ENCODE results near the gene CST7.
"Not testable (repeated sequence)": the region's sequence is repeated elsewhere in the genome, so short reads cannot be mapped to it uniquely, and the experiment has no call there.

The CST7 gene

GRCh38 chr20:24917797-24918578 lies 31.1 kb upstream of the CST7 start:
- peak; percentile 74 for ATAC-seq
- Mint-ChIP-seq H3K9me3 (peaks cover 3% of the 10 kb centered on the region), H3K27me3 (peaks cover 4% of the 10 kb centered on the region), H3K27ac (peak overlapping the region; percentile 31), H3K4me1 (peaks cover 8% of the 10 kb centered on the region), H3K4me3 (no peak overlapping the region), H3K36me3 (ENCODE audit: low read depth) (peaks cover 4% of the 10 kb centered on the region)
- peak; percentile 63 for DNase-seq

GRCh38 chr20:24918579-24919566 lies 30.2 kb upstream of the CST7 start:
- Mint-ChIP-seq H3K27ac (peak overlapping the region; percentile 31), H3K9me3 (peaks cover 3% of the 10 kb centered on the region), H3K4me1 (peaks cover 8% of the 10 kb centered on the region), H3K27me3 (peaks cover 4% of the 10 kb centered on the region), H3K4me3 (no peak overlapping the region), H3K36me3 (ENCODE audit: low read depth) (peaks cover 4% of the 10 kb centered on the region)
- DNase-seq, result no peak
- ATAC-seq, result no peak

- H3K27ac Mint-ChIP-seq; DNase-seq; ATAC-seq; H3K4me3 Mint-ChIP-seq; H3K9me3 Mint-ChIP-seq; H3K27me3 Mint-ChIP-seq; H3K4me1 Mint-ChIP-seq; H3K36me3 Mint-ChIP-seq (ENCODE audit: low read depth): not testable (repeated sequence)
Measured at GRCh38 chr20:24919665-24920064, 29.4 kb upstream of the CST7 start.

- not testable (repeated sequence) for H3K9me3 Mint-ChIP-seq, H3K27ac Mint-ChIP-seq, ATAC-seq
Measured at GRCh38 chr20:24920706-24921105, 28.4 kb upstream of the CST7 start.

GRCh38 chr20:24929259-24929658 lies 19.8 kb upstream of the CST7 start:
- ATAC-seq; H3K27ac Mint-ChIP-seq; H3K27me3 Mint-ChIP-seq; H3K36me3 Mint-ChIP-seq (ENCODE audit: low read depth); DNase-seq; H3K4me3 Mint-ChIP-seq; H3K9me3 Mint-ChIP-seq: not testable (repeated sequence)
- H3K4me1 Mint-ChIP-seq, result peaks cover 31% of the 10 kb centered on the region

More at GRCh38 chr20:24920706-24921105, 28.4 kb upstream of the CST7 start:
- DNase-seq; H3K36me3 Mint-ChIP-seq (ENCODE audit: low read depth); H3K4me3 Mint-ChIP-seq; H3K27me3 Mint-ChIP-seq; H3K4me1 Mint-ChIP-seq: not testable (repeated sequence)

GRCh38 chr20:24929867-24930723 lies 19.0 kb upstream of the CST7 start:
- peaks cover 31% of the 10 kb centered on the region for H3K4me1 Mint-ChIP-seq
- peak overlapping the region; percentile 35 for H3K27ac Mint-ChIP-seq
- not testable (repeated sequence) for ATAC-seq; H3K27me3 Mint-ChIP-seq; H3K9me3 Mint-ChIP-seq; H3K36me3 Mint-ChIP-seq (ENCODE audit: low read depth); DNase-seq; H3K4me3 Mint-ChIP-seq

GRCh38 chr20:24930724-24931688 lies 18.1 kb upstream of the CST7 start:
- Mint-ChIP-seq H3K27ac (peak overlapping the region; percentile 65), H3K4me1 (peaks cover 32% of the 10 kb centered on the region)
- not testable (repeated sequence) for H3K36me3 Mint-ChIP-seq (ENCODE audit: low read depth); H3K27me3 Mint-ChIP-seq; H3K9me3 Mint-ChIP-seq; H3K4me3 Mint-ChIP-seq; ATAC-seq; DNase-seq

- not testable (repeated sequence) for H3K27me3 Mint-ChIP-seq; DNase-seq; H3K36me3 Mint-ChIP-seq (ENCODE audit: low read depth); H3K9me3 Mint-ChIP-seq; H3K4me3 Mint-ChIP-seq; ATAC-seq
- Mint-ChIP-seq H3K27ac (peak overlapping the region; percentile 65), H3K4me1 (peaks cover 36% of the 10 kb centered on the region)
Measured at GRCh38 chr20:24931893-24932292, 17.2 kb upstream of the CST7 start.

- H3K36me3 Mint-ChIP-seq (ENCODE audit: low read depth), result peaks cover 3% of the 10 kb centered on the region
- DNase-seq (no peak), ATAC-seq (no peak)
- H3K27ac Mint-ChIP-seq, result peak overlapping the region; percentile 32
- H3K27me3 Mint-ChIP-seq, result no peaks in the 10 kb centered on the region
- H3K9me3 Mint-ChIP-seq, result peaks cover 4% of the 10 kb centered on the region
- H3K4me3 Mint-ChIP-seq, result no peak overlapping the region
- peaks cover 36% of the 10 kb centered on the region for H3K4me1 Mint-ChIP-seq
Measured at GRCh38 chr20:24933266-24933908, 15.7 kb upstream of the CST7 start.

- no peak overlapping the region for H3K27ac Mint-ChIP-seq
- peaks cover 4% of the 10 kb centered on the region for H3K9me3 Mint-ChIP-seq
- peaks cover 36% of the 10 kb centered on the region for H3K4me1 Mint-ChIP-seq
Measured at GRCh38 chr20:24934101-24934661, 14.9 kb upstream of the CST7 start.

GRCh38 chr20:24934716-24935115 lies 14.4 kb upstream of the CST7 start:
- ATAC-seq (no peak), DNase-seq (no peak)
- no peak overlapping the region for H3K27ac Mint-ChIP-seq
- peaks cover 4% of the 10 kb centered on the region for H3K9me3 Mint-ChIP-seq
- peaks cover 35% of the 10 kb centered on the region for H3K4me1 Mint-ChIP-seq
- no peaks in the 10 kb centered on the region for H3K27me3 Mint-ChIP-seq
- H3K4me3 Mint-ChIP-seq, result no peak overlapping the region
- peaks cover 4% of the 10 kb centered on the region for H3K36me3 Mint-ChIP-seq (ENCODE audit: low read depth)

More at GRCh38 chr20:24934101-24934661, 14.9 kb upstream of the CST7 start:
- Mint-ChIP-seq H3K4me3 (no peak overlapping the region), H3K27me3 (no peaks in the 10 kb centered on the region), H3K36me3 (ENCODE audit: low read depth) (peaks cover 4% of the 10 kb centered on the region)
- ATAC-seq, result no peak
- DNase-seq, result no peak

- peaks cover 4% of the 10 kb centered on the region for H3K36me3 Mint-ChIP-seq (ENCODE audit: low read depth)
- ATAC-seq, result no peak
- no peak for DNase-seq
- peaks cover 31% of the 10 kb centered on the region for H3K4me1 Mint-ChIP-seq
- H3K4me3 Mint-ChIP-seq, result no peak overlapping the region
- no peaks in the 10 kb centered on the region for H3K27me3 Mint-ChIP-seq
- H3K9me3 Mint-ChIP-seq, result peaks cover 4% of the 10 kb centered on the region
- no peak overlapping the region for H3K27ac Mint-ChIP-seq
Measured at GRCh38 chr20:24935140-24935539, 13.9 kb upstream of the CST7 start.

Measured in activated naive CD8-positive, alpha-beta T cell treated with anti-CD3 and anti-CD28 coated beads, Interleukin-2, amount 50 U/mL, for 24 hours (primary cell).